Central memory CD8-positive, alpha-beta T cell (primary cell): ENCODE results near the gene ITPR1.

Experiments
- ATAC-seq: fragments of 150-1000 bp; cut with Tn5 transposase; replicated peaks from 2 replicates; pipeline ENCODE4 v1.10.0; 2022; ENCODE audit warnings: mild to moderate bottlenecking, moderate FRiP score, moderate number of reproducible peaks; ENCODE audit not compliant: poor library complexity, severe bottlenecking; ENCODE audit errors: extremely low read depth
- DNase-seq, 2 donors: peaks; one replicate each; pipeline ENCODE4 v3.0.0; 2021; ENCODE audit warnings: low spot score in 2 of 2
- H3K27ac Mint-ChIP-seq: one replicate; pipeline ENCODE4 v1.8.0; 2022; ENCODE audit warnings: low read depth, mild to moderate bottlenecking, moderate library complexity, mixed read lengths
- H3K27me3 Mint-ChIP-seq: one replicate; pipeline ENCODE4 v1.8.0; 2022; ENCODE audit warnings: mixed read lengths
- H3K36me3 Mint-ChIP-seq: one replicate; pipeline ENCODE4 v1.8.0; 2022; ENCODE audit warnings: mild to moderate bottlenecking, moderate library complexity, mixed read lengths; ENCODE audit not compliant: insufficient read depth
- H3K4me1 Mint-ChIP-seq: one replicate; pipeline ENCODE4 v1.8.0; 2022; ENCODE audit warnings: mixed read lengths
- H3K4me3 Mint-ChIP-seq: one replicate; pipeline ENCODE4 v1.8.0; 2022; ENCODE audit warnings: mild to moderate bottlenecking, moderate library complexity, mixed read lengths
- H3K9me3 Mint-ChIP-seq: one replicate; pipeline ENCODE4 v1.8.0; 2022; ENCODE audit warnings: mixed read lengths

Gene ITPR1

GRCh38 chr3:4724051-4724629 lies 231.0 kb downstream of the ITPR1 start:
- Mint-ChIP-seq H3K9me3 (no peaks in the 10 kb centered on the region), H3K4me3 (no peak overlapping the region), H3K4me1 (peaks cover 10% of the 10 kb centered on the region), H3K27me3 (no peaks in the 10 kb centered on the region), H3K36me3 (peaks cover 9% of the 10 kb centered on the region), H3K27ac (no peak overlapping the region)
- ATAC-seq (no peak), DNase-seq (no peak)

- DNase-seq (no peak), ATAC-seq (no peak)
- H3K4me1 Mint-ChIP-seq = peaks cover 7% of the 10 kb centered on the region
- H3K27ac Mint-ChIP-seq = no peak overlapping the region
- H3K36me3 Mint-ChIP-seq = peaks cover 9% of the 10 kb centered on the region
- H3K9me3 Mint-ChIP-seq = no peaks in the 10 kb centered on the region
- H3K27me3 Mint-ChIP-seq = no peaks in the 10 kb centered on the region
- H3K4me3 Mint-ChIP-seq = no peak overlapping the region
These were observed 233.4 kb downstream of the ITPR1 start for GRCh38 chr3:4726549-4726948.

GRCh38 chr3:4729061-4729973 lies 236.2 kb downstream of the ITPR1 start:
- no peak for ATAC-seq
- peaks cover 8% of the 10 kb centered on the region for H3K36me3 Mint-ChIP-seq
- H3K9me3 Mint-ChIP-seq = no peaks in the 10 kb centered on the region
- DNase-seq = no peak
- no peak overlapping the region for H3K4me3 Mint-ChIP-seq
- H3K27me3 Mint-ChIP-seq = no peaks in the 10 kb centered on the region
- peak overlapping the region; percentile 57 for H3K27ac Mint-ChIP-seq
- H3K4me1 Mint-ChIP-seq = no peaks in the 10 kb centered on the region

- Mint-ChIP-seq H3K4me3 (no peak overlapping the region), H3K27ac (no peak overlapping the region), H3K9me3 (no peaks in the 10 kb centered on the region), H3K4me1 (no peaks in the 10 kb centered on the region), H3K36me3 (peaks cover 6% of the 10 kb centered on the region), H3K27me3 (no peaks in the 10 kb centered on the region)
- no peak for DNase-seq
- no peak for ATAC-seq
These were observed 237.6 kb downstream of the ITPR1 start for GRCh38 chr3:4730719-4731118.

GRCh38 chr3:4731543-4732111 lies 238.5 kb downstream of the ITPR1 start:
- peaks cover 6% of the 10 kb centered on the region for H3K4me1 Mint-ChIP-seq
- no peak overlapping the region for H3K4me3 Mint-ChIP-seq
- peak overlapping the region; percentile 3 for H3K27ac Mint-ChIP-seq
- no peak for DNase-seq
- H3K9me3 Mint-ChIP-seq = no peaks in the 10 kb centered on the region
- peaks cover 12% of the 10 kb centered on the region for H3K36me3 Mint-ChIP-seq
- H3K27me3 Mint-ChIP-seq = no peaks in the 10 kb centered on the region
- no peak for ATAC-seq

GRCh38 chr3:4732925-4733324 lies 239.8 kb downstream of the ITPR1 start:
- H3K4me1 Mint-ChIP-seq = peaks cover 19% of the 10 kb centered on the region
- H3K9me3 Mint-ChIP-seq = no peaks in the 10 kb centered on the region
- no peak overlapping the region for H3K27ac Mint-ChIP-seq
- ATAC-seq = no peak
- H3K4me3 Mint-ChIP-seq = no peak overlapping the region
- peaks cover 15% of the 10 kb centered on the region for H3K36me3 Mint-ChIP-seq
- DNase-seq = no peak
- H3K27me3 Mint-ChIP-seq = no peaks in the 10 kb centered on the region

GRCh38 chr3:4734454-4734853 lies 241.3 kb downstream of the ITPR1 start:
- no peak for DNase-seq
- ATAC-seq = no peak
- Mint-ChIP-seq H3K4me1 (peaks cover 34% of the 10 kb centered on the region), H3K27me3 (no peaks in the 10 kb centered on the region), H3K9me3 (peaks cover under 1% of the 10 kb centered on the region), H3K27ac (no peak overlapping the region), H3K36me3 (peaks cover 14% of the 10 kb centered on the region), H3K4me3 (no peak overlapping the region)

GRCh38 chr3:4735243-4735642 lies 242.1 kb downstream of the ITPR1 start:
- Mint-ChIP-seq H3K9me3 (peaks cover 5% of the 10 kb centered on the region), H3K4me3 (no peak overlapping the region), H3K4me1 (peaks cover 42% of the 10 kb centered on the region), H3K36me3 (peaks cover 12% of the 10 kb centered on the region), H3K27me3 (no peaks in the 10 kb centered on the region), H3K27ac (no peak overlapping the region)
- DNase-seq (no peak), ATAC-seq (no peak)

GRCh38 chr3:4736284-4736861 lies 243.2 kb downstream of the ITPR1 start:
- H3K9me3 Mint-ChIP-seq = peaks cover 5% of the 10 kb centered on the region
- peaks cover 53% of the 10 kb centered on the region for H3K4me1 Mint-ChIP-seq
- H3K4me3 Mint-ChIP-seq = no peak overlapping the region
- H3K27ac Mint-ChIP-seq = peak overlapping the region; percentile 64
- DNase-seq (no peak), ATAC-seq (peak; percentile 22)
- peaks cover 12% of the 10 kb centered on the region for H3K36me3 Mint-ChIP-seq
- H3K27me3 Mint-ChIP-seq = no peaks in the 10 kb centered on the region

- peaks cover 5% of the 10 kb centered on the region for H3K9me3 Mint-ChIP-seq
- peaks cover 14% of the 10 kb centered on the region for H3K36me3 Mint-ChIP-seq
- DNase-seq (no peak), ATAC-seq (no peak)
- peak overlapping the region; percentile 8 for H3K27ac Mint-ChIP-seq
- no peak overlapping the region for H3K4me3 Mint-ChIP-seq
- H3K27me3 Mint-ChIP-seq = no peaks in the 10 kb centered on the region
- H3K4me1 Mint-ChIP-seq = peaks cover 65% of the 10 kb centered on the region
These were observed 245.7 kb downstream of the ITPR1 start for GRCh38 chr3:4738737-4739274.

- Mint-ChIP-seq H3K27ac (peak overlapping the region; percentile 8), H3K9me3 (peaks cover 5% of the 10 kb centered on the region), H3K4me3 (peak overlapping the region; percentile 66), H3K36me3 (peaks cover 14% of the 10 kb centered on the region), H3K27me3 (no peaks in the 10 kb centered on the region), H3K4me1 (peaks cover 65% of the 10 kb centered on the region)
- DNase-seq (no peak), ATAC-seq (no peak)
These were observed 246.4 kb downstream of the ITPR1 start for GRCh38 chr3:4739289-4740236.
